ENCODE measurements around the gene ZNF514. TPM values are rescaled to one million over a fixed set of nuclear protein-coding genes. Genes with fewer than 3 reads are reported as not detected.

ZNF514 gene
- total RNA-seq, 3 donors from 2014 or later: 12.3 to 28.0 (median 14.8) TPM

GRCh38 chr2:95174031-95174542 is 14.4 kb upstream of the ZNF514 start:
- DNase-seq: no peak
- Histone ChIP-seq H3K9me3 (no peaks in the 10 kb centered on the region), H3K4me1 (ENCODE audit: low read depth) (no peaks in the 10 kb centered on the region), H3K4me3 (no peak overlapping the region), H3K36me3 (ENCODE audit: low read depth) (no peaks in the 10 kb centered on the region)
- intact Hi-C loops (cut with DNase I, micrococcal nuclease): no loop called here
- TF ChIP-seq, protein P1, sequence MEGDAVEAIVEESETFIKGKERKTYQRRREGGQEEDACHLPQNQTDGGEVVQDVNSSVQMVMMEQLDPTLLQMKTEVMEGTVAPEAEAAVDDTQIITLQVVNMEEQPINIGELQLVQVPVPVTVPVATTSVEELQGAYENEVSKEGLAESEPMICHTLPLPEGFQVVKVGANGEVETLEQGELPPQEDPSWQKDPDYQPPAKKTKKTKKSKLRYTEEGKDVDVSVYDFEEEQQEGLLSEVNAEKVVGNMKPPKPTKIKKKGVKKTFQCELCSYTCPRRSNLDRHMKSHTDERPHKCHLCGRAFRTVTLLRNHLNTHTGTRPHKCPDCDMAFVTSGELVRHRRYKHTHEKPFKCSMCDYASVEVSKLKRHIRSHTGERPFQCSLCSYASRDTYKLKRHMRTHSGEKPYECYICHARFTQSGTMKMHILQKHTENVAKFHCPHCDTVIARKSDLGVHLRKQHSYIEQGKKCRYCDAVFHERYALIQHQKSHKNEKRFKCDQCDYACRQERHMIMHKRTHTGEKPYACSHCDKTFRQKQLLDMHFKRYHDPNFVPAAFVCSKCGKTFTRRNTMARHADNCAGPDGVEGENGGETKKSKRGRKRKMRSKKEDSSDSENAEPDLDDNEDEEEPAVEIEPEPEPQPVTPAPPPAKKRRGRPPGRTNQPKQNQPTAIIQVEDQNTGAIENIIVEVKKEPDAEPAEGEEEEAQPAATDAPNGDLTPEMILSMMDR (IDR thresholded peaks at IDR 0.05): no peak
- ATAC-seq: no peak

DNA sequence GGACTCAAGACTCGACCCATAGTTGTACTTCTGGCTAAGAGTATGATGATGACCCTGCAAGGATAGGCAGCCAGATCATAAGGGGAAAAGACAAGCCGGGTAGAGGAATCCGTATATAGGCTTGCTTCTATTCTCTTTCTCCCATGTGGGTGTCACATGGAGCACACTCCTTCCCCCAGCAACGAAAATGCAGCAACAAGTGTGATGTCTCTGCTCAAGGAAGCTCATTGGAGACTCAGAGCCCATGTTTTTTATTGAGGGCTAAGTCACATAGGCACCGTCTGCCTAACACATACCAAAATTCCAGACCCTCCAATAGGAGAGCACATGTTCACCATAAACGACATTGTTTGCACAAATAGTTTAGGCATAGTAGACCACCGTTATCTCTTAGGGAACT is 12.3 kb upstream of the ZNF514 start:
- no peak for DNase-seq
- ATAC-seq: no peak
- TF ChIP-seq, protein P1 (IDR thresholded peaks at IDR 0.05): no peak
- no peak overlapping the region for H3K4me3 ChIP-seq
- no peaks in the 10 kb centered on the region for H3K4me1 ChIP-seq (ENCODE audit: low read depth)
- intact Hi-C loops (cut with DNase I, micrococcal nuclease): no loop called here
- H3K9me3 ChIP-seq: no peaks in the 10 kb centered on the region
- H3K36me3 ChIP-seq (ENCODE audit: low read depth): no peaks in the 10 kb centered on the region

GRCh38 chr2:95166065-95166763 is 6.6 kb upstream of the ZNF514 start:
- TF ChIP-seq, protein P1 (IDR thresholded peaks at IDR 0.05): no peak
- H3K4me1 ChIP-seq (ENCODE audit: low read depth): peaks cover 8% of the 10 kb centered on the region
- intact Hi-C loops (cut with DNase I, micrococcal nuclease): no loop called here
- no peak for DNase-seq
- no peaks in the 10 kb centered on the region for H3K9me3 ChIP-seq
- H3K4me3 ChIP-seq: peak overlapping the region; percentile 66
- peak; percentile 23 for ATAC-seq
- no peaks in the 10 kb centered on the region for H3K36me3 ChIP-seq (ENCODE audit: low read depth)

GRCh38 chr2:95165371-95166064 is 5.9 kb upstream of the ZNF514 start, which contains the start of gene ZNF2:
TSS of gene ZNF2 (plus strand) at chr2:95165809. CDS start at chr2:95176227, 10,418 bp downstream.
- DNase-seq: peak; percentile 98 to 99 (median 98)
- intact Hi-C loops (cut with DNase I, micrococcal nuclease): no loop called here
- H3K4me1 ChIP-seq (ENCODE audit: low read depth): peaks cover 8% of the 10 kb centered on the region

DNA sequence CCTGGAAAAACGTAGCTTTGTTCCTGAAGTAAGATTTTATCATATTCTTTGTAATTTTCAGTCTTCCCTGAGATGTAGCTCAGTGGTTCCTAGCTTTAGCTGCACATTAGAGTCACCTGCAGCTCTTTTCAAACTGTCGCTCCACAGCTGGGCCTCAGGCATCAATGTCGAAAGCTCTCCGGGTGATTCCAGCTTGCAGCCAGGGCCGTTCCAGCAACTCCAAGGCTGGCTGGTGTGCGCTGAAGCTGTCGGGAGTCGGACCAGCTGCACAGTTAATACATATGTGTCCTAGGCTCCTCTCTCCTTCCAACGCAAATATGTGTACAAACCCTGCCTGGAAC is 5.4 kb upstream of the ZNF514 start:
- ATAC-seq (peak; percentile 42), DNase-seq (no peak)
- H3K36me3 ChIP-seq (ENCODE audit: low read depth): no peaks in the 10 kb centered on the region
- peak overlapping the region; percentile 66 for H3K4me3 ChIP-seq
- no peaks in the 10 kb centered on the region for H3K9me3 ChIP-seq
- TF ChIP-seq, protein P1 (IDR thresholded peaks at IDR 0.05): no peak
- peaks cover 8% of the 10 kb centered on the region for H3K4me1 ChIP-seq (ENCODE audit: low read depth)
- intact Hi-C loops (cut with DNase I, micrococcal nuclease): no loop called here

More at GRCh38 chr2:95165371-95166064, 5.9 kb upstream of the ZNF514 start, which contains the start of gene ZNF2:
- TF ChIP-seq, protein P1 (IDR thresholded peaks at IDR 0.05): peak; percentile 14
- ATAC-seq: peak; percentile 99
- no peaks in the 10 kb centered on the region for H3K9me3 ChIP-seq
- no peaks in the 10 kb centered on the region for H3K36me3 ChIP-seq (ENCODE audit: low read depth)
- H3K4me3 ChIP-seq: peak within 1 kb of the TSS; percentile 66

Measured in mucosa of descending colon (tissue), 3 donors.